GM12873 (cell line): ENCODE results near the gene S100A16.

ENCODE experiments used
- CTCF ChIP-seq: IDR thresholded peaks from 2 replicates; pipeline ENCODE4 v1.5.1; 2012; ENCODE audit warnings: low read depth, mild to moderate bottlenecking, moderate library complexity, low read length, control low read depth; ENCODE audit not compliant: insufficient read depth; ENCODE audit errors: missing control alignments

The S100A16 gene

DNA sequence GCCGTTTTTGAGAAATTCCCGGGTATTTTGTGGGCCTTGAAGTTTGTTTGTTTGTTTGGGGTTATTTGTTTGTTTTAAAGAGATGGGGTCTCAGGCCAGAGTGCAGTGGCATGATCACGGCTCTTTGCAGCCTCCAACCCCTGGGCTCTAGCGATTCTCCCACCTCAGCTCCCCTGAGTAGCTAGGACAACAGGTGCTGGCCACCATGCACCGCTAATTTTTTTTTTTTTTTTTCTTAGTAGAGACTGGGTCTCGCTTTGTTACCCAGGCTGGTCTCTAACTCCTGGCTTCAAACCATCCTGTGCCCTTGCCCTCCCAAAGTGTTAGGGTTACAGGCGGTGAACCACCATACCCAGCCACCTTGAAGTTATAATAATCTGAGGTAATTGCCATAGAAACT lies 22.9 kb upstream of the S100A16 start:
- TF ChIP-seq CTCF, result no peak

GRCh38 chr1:153633754-153634665 lies 21.1 kb upstream of the S100A16 start, which contains the start of gene CHTOP:
Gene CHTOP, plus strand, starts transcription at chr1:153634066. Its CDS starts 2,523 bp downstream, at chr1:153636589.
- no peak for TF ChIP-seq CTCF

DNA sequence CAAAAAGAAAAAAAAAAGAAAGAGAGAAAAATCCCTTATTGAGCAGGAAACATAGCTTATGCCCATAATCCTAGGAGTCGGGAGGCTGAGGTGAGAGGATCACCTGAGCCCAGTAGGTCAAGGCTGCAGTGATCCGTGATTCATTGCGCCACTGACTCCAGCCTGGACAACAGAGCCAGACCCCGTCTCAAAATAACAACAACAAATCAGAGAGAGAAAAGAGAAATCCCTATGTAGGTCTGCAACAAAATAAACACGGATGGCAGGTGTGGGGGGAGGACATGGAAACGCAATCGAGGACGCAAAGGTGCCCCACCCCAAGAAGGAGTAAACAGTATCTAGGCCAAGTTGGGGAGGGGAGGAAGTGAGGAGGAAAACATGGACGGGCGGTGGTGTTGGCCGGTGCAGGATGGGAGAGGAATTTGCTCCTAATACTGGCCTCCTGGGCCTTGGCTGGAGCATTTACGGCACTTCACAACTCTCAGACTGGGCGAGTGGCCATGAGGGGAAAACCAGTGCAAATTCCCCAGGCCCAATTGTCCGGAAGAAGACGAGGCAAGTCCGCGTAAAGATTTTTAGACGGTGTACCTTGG lies 20.3 kb upstream of the S100A16 start:
- no peak for TF ChIP-seq CTCF

- TF ChIP-seq CTCF, result no peak
Observed at GRCh38 chr1:153631047-153632022, 18.4 kb upstream of the S100A16 start.

- no peak for TF ChIP-seq CTCF
Observed at GRCh38 chr1:153630384-153630783, 17.4 kb upstream of the S100A16 start.

- no peak for TF ChIP-seq CTCF
Observed at GRCh38 chr1:153629971-153630370, 17.0 kb upstream of the S100A16 start.
